GM18502 (cell line): ENCODE measurements around the gene CHMP3.

Experiments
- ATAC-seq: cut with Tn5 transposase; IDR thresholded peaks from one replicate; pipeline ENCODE4 v1.9.1; 2021; ENCODE audit warnings: mild to moderate bottlenecking; ENCODE audit not compliant: unreplicated experiment, poor library complexity

Gene CHMP3

DNA sequence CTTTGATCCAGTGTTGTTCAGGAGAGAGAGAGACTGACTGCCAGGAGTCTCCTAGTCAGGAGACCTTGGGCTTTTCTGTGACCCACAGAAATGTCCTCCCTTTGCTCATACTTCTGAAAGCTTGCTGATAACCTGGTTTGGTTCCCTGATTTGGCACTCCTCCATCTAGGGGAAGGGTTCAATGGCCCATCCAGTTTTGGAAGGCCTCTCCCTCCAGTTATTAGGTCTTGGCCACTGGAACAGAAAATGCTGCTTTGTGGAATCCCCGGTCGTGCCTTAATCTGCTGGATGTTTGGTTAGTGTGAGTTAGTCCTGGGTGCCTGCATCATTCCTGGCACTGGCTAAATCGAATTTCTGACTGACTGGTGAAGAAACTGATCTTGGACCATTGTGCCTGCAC lies 86.3 kb downstream of the CHMP3 start:
- ATAC-seq = no peak

DNA sequence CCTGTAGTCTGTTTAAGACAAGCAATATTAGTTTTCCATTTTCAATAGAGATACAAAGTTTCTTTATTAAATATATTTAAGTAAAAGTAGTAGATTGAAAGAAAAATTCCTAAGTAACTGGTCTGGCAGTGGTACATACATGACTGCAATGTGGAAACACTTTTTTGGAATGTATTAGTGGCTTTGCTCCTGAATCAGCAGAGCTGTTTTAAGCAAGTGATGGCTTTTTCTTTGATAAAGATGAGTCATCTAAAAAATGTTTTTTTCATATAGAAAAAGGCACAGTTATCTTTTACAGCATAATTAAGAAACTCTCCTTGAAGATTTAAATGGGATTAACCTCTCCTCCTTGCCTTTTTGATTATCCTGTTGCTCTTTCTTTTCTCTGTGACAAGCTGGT lies 87.2 kb downstream of the CHMP3 start:
- no peak for ATAC-seq

DNA sequence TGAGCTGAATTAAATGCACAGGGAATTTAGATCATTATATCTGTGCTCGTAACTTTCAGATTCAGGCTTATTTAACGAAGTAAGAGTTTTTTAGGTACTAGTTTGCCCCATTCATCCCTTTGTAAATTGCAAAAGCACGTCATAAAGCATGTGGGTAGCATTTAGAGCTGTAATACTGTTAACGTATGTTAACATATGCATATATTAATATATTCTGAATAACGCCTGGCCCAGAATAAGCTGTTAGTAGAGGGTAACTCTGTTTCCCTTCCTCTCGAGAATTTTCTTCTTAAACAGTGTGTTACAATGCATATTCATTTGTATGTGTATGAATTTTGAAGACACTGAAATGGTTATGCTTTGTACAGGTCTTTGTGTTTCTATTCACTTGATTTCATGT lies 91.6 kb downstream of the CHMP3 start:
- no peak for ATAC-seq

DNA sequence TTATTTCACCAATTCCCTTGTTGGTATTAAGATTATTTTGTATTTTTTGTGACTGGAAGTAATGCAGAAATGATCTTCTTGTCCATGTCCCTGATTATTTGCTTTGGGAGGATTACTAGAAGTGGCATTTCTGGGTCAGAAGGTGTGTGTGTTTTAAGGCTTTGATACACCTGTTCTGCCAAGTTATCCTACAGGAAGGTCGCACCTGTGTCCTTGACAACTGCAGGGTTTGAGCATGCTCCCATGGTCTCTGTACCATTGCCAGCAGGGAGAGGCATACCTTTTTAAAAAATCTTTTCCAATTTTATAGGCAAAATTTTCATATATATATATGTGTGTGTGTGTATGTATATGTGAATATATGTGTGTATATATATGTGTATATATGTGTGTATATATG lies 92.4 kb downstream of the CHMP3 start:
- no peak for ATAC-seq

DNA sequence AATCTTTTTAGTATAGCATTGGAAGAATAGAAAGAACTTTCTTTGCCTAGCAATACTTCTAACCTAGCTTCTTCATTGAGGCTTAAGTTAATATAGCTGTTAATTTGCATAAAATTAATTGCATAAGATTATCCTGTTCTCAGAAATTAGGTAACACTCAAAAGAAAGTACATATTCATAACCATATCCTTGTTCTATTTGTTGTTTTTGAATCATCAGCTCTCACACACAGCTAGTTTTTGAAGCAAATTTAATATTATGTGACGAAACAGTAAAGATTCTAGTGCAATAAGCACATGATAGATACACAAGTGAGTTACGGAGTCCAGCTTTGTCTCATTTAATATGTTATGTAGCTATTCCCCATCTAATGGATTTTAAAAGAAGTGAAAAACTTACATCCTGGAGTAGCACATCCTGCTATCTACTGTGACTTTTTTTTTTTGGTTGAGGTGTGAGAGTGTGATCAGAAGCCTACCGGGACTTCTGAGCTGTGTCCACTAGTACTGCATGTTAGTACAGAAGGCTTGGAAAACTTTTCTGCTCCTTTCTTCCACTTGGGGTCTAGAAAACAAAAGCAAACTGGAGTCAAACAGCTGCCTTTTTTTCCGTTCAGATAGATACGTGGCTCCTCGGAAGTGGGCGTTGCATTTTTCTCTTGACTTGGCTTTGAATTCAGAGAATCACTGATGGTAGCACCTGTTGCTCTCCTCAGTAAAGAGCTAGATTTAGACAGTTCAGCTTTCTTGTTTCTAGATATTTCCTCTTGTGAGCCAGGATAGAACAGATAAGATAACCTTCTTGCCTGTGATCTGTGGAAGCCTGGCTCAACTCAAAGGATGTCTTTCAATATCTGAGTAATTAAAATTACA lies 94.8 kb downstream of the CHMP3 start:
- no peak for ATAC-seq

DNA sequence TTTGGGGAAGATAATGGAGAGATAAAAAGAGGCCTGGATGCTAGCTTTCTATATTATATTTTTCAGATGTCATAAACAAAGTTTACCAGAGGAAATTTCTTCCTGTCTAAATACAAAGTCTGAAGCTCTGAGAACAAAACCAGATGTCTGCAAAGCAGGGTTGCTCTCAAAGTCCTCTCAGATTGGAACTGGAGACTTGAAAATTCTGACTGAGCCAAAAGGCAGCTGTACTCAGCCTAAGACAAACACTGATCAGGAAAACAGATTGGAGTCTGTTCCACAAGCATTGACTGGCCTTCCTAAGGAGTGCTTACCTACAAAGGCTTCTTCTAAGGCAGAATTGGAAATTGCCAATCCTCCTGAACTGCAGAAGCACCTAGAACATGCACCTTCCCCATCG lies 96.9 kb downstream of the CHMP3 start:
- no peak for ATAC-seq

DNA sequence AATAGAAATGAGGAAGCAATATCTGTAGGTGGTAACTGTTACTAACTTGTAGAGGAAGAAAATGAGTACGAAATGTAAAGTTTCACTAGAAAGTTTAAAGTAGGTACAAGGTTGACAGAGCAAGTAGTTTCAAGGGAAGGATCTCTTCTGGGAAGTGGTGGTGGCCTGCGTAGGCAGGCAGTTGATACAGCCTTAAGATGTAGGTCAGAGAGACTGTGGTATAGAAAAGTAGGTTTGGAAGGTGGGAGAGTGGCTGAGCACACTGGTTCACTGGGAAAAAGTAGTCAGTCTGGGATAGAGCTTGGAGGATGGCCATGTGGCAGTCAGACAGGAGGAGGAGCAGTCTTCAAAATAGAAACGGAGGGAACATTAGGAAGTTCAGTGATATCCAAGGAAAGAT lies 98.6 kb downstream of the CHMP3 start:
- no peak for ATAC-seq

DNA sequence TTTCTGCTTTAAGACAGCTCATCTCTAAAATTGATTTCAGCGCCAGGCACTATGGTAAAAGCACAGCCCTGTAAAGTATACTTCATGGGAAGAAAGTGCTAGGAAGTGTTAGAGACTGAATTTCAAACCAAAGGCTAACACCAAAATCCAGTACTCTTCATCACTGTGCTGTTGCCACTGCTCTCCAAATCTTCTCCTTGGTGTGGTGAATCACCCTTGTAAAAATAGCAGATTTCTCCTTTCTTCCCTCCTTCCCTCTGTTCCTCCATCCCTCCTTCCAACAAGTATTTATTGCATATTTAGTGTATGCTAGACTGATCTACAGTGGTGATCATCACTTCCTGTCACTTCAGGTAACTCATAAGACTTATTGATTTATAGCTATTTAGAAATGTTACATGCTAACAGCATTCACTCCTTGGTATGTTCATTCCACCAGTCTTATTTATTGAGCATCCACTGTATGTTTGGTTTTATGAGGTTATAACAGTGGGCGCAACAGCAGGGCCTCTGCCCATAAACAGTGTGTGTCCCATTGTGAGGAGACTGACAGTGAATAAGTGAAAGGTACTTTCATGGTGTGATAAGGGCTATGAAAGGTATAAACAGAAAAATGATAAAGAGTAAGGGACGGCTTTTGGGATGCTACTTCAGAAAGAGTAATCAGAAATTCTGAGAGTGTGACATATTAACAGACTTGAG lies 102.0 kb downstream of the CHMP3 start:
- no peak for ATAC-seq

DNA sequence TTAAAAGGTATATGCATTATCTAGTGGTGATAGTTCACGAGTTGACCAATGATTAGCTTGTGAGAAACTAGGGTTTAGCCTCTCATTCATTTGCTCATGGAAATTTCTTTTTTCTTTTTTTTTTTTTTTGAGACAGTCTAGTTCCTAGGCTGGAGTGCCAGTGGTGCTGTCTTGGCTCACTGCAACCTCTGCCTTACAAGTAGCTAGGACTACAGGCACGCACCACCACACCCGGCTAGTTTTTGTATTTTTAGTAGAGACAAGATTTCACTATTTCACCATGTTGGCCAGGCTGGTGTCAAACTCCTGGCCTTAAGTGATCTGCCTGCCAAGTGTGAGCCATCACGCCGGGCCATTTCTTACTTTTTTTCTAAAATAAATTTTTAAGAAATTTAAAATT lies 108.1 kb downstream of the CHMP3 start:
- ATAC-seq = no peak

DNA sequence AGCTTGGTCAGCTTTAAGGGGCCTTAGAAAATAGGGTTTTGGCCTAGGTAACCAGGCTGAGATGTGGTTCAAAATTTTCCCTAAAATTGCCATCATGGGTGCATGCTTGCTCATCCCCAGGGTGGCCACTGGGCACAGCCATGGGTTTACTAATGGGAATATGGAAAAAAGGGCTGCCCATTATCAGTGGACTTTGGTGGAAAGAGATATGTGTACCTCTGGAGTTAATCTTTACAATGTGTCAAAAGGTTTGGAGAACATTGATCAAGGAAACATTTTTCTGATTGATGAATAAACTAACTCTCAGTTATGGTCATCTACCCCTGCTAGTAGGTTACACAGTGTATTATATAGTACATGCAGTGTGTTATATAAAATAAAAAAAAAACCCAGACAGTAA lies 109.0 kb downstream of the CHMP3 start:
- ATAC-seq = no peak

DNA sequence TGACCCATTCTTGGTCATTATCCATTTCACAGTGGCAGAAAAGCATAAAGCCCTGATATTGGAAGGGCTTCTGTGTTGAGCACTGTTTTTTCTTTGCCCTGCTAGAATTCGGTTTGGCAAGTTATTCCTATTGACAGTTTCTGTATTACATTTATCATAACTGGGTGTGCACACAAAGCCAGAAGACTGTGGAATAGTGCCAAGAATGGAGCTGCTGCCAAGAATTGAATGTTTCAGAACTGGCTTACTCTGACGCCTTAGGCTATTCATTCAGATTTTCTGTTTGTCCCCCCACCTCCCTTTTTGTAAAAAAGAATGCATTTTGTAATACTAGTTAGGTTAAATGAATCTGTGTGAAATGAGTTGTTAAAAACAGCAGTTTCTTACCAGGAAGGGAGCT lies 109.4 kb downstream of the CHMP3 start:
- ATAC-seq = no peak
